Activated CD8-positive, alpha-beta memory T cell treated with anti-CD3 and anti-CD28 coated beads, Interleukin-2, amount 50 U/mL, for 1 hour (primary cell): ENCODE results near the gene HEPACAM.
A peak's percentile ranks its signal among the peaks of the same experiment; 100 is the strongest.

Source experiments
- DNase-seq: peaks from one replicate; pipeline ENCODE4 v3.0.0-alpha.2; 2020; ENCODE audit errors: extremely low read depth

Gene HEPACAM

DNA sequence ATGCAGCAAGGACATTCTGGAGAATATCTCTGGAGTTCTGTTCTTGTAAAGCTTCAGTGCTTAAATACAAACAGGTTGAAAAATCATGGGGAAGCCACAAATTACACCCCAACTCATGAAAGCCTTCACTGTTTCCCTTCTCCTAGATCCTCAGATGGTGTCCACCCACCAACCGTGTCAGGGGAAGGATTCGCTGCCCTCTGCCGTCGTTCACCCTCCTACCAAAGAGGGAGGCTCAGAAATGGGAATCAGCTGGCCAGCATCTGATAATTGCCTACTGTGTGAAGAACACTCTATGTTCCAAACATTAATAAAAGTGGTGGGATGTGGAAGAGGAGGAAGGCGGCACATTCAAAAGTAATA lies 7.4 kb upstream of the HEPACAM start:
- DNase-seq: no peak

DNA sequence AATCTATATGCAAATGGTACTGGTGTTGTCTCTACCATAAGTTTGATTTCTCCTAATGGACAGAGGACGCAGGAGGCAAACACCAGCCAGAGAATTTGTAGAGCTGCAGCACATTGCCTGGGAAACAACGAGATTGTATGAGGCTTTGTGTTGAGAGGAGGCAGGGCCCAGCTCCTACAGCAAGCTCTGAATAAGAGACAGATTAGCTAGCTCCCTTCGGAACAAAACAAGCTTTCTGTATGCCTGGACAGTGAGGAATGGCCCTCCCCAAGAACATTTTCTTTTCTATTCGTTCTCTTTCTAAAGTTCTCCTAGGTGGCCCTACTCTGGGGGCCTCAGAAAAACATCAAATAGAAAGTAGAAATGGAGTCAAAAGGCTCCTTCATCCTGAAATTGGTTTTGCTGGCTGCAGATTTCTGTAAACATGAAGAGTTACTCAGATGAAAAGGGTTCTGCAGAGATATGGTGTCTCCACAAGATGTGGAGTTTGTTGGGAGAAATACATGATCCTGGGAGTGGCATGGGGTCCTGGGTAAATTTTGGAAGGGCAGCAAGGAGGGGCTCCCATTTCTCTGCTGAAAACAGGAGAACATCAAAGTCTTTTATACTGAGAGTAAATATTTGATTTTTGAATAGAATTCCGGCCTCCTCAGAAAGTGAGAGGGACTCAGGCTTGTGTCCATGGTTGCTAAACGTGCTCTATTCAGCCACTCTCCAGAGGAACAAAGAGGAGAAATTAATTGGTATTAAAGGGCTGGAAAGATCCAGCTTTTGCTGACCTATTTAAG lies 6.8 kb upstream of the HEPACAM start:
- no peak for DNase-seq

DNA sequence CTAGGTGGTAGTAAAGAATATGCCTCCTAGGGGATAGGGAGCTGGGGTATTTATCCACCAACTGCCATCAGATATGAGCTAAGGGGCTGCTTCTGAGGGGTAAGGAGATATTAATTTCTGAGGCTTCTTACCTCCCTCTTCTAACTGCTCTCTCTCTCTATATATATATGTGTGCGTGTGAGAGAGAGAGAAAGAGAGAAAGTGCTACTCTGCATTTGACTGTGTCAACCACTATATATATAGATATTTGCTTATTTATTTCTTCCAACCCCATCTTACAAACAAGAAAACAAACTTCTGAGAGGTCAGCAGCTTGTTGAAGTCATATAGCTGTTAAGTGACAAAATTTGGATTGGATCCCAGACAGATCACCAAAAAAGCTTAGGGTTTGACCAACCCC lies 5.9 kb upstream of the HEPACAM start:
- no peak for DNase-seq

- no peak for DNase-seq
Observed at GRCh38 chr11:124938970-124939369, 3.1 kb upstream of the HEPACAM start.

DNA sequence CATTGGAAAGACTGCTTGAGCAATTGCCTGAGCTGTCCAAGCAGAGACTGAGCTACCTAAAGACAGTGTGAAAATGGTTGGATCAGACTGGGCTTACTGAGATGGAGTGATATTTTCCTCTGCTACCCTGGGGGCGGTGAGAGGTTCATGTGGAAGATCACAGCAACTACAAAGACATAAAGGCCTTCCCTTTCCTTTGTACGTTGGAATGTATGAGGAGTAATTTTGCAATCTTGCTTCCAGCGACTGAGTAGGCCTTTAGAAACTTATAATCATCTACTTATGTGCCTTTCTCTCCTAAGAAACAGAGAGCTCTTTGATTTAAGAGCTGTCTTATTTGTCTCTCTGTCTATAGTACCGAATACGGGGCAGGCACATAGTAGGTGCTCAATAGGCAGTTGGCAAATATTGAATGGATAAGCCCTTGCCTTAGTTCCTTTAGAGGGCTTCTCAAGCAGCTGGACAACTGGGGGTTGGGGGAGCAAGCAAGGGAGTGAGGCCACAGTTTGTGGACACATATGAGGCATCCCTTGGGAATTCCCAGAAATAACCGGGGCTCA lies 2.4 kb upstream of the HEPACAM start:
- DNase-seq: no peak

- DNase-seq: no peak
Observed at GRCh38 chr11:124937336-124937935, 1.6 kb upstream of the HEPACAM start.

GRCh38 chr11:124934862-124935547 lies 842 bp downstream of the HEPACAM start:
- DNase-seq: no peak

GRCh38 chr11:124930799-124931198 lies 5.0 kb downstream of the HEPACAM start:
- DNase-seq: no peak

GRCh38 chr11:124928942-124929665 lies 6.7 kb downstream of the HEPACAM start:
- no peak for DNase-seq

DNA sequence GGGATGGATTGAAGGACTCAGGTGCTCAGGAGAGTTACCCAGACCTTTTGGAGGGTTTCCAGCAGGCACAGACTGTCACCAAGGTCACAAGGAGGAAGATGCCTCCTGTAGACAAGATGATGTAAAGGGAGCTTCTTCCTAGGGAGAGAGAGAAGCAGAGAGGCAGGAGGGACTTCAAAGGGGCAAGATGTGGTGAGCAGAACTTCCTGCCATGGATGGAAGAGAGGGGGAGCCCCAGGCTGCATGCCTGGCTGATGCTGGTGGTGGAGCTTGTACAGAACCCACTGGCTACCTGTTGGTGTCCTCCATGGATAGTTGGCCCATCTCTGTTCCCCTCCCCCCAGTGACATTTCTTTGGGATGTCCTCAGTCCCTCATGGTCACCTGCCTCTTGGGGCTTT lies 12.6 kb downstream of the HEPACAM start:
- DNase-seq: no peak

GRCh38 chr11:124922831-124923230 lies 13.0 kb downstream of the HEPACAM start:
- no peak for DNase-seq

DNA sequence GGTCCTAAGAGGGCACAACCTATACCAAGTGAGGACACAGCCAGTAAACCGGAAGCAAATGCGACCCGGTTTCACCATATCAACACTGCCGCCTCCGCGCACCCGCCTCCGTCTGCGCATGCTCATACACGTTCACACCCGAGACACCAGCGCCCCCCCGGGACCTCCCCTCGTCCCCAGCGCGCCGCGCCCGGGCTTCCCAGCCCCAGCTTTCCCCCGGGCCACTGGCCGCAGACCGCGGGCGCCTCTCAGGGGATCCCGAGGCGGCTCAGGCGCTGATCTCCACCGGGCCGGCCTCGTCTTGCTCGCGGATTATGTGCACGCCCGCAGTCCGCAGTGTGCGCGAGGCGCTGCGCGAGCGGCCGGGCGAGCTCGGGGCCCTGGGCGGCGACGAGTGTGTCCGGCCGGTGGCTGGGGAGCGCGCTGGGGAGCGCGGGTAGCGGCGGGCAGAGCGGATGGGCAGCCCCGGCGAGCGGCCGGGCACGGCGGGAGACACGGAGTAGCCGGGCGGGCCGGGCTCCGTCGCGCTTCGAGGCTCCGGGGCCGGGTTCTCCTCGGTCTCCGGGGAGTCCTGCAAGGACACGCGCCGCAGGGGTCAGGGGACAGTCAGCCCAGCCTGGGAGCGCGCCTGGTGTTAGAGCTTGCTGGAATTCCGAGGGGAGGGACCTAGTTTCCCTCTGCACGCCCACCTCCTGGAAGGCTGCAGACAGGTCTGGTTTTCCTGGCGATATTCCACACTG lies 14.8 kb downstream of the HEPACAM start:
- peak; percentile 47 for DNase-seq

- no peak for DNase-seq
Observed at GRCh38 chr11:124920356-124920755, 15.5 kb downstream of the HEPACAM start.

- DNase-seq: no peak
Observed at GRCh38 chr11:124919898-124920297, 15.9 kb downstream of the HEPACAM start.

- DNase-seq: no peak
Observed at GRCh38 chr11:124918950-124919349, 16.9 kb downstream of the HEPACAM start, which contains the start of gene HEPN1. Gene HEPN1 (plus strand): TSS chr11:124919250.

GRCh38 chr11:124917115-124917637 lies 18.7 kb downstream of the HEPACAM start:
- DNase-seq: no peak

- DNase-seq: no peak
Observed at GRCh38 chr11:124916370-124916710, 19.5 kb downstream of the HEPACAM start.

DNA sequence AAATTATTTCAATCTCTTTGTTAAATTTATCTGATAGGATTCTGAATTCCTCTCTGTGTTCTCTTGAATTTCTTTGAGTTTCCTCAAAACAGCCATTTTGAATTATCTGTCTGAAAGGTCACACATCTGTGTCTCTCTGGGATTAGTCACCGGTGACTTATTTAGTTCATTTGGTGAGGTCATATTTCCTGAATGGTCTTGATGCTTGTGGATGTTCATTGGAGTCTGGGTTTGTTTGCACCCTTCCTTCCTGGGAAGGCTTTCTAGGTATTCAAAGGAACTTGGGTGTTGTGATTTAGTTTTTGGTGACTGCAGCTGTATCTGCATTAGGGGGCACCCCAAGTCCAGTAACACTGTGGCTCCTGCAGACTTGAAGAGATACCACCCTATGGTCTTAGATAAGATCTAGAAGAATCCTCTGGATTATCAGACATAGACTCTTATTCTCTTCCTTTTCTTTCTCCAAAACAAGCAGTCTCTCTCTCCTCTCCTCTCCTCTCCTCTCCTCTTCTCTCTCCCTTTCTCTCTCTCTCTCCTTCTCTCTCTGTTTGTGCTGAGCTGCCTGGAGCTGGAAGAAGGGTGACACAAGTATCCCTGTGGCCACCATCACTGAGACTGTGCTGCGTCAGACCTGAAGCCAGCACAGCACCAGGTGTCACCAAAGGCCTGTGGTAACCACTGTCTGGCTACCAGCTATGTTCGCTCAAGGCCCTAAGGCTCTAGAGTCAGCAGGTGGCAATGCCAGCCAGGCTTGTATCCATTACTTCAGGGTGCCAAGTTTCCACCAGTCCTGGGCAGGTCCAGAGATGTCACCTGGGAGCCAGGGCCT lies 20.1 kb downstream of the HEPACAM start:
- no peak for DNase-seq

DNA sequence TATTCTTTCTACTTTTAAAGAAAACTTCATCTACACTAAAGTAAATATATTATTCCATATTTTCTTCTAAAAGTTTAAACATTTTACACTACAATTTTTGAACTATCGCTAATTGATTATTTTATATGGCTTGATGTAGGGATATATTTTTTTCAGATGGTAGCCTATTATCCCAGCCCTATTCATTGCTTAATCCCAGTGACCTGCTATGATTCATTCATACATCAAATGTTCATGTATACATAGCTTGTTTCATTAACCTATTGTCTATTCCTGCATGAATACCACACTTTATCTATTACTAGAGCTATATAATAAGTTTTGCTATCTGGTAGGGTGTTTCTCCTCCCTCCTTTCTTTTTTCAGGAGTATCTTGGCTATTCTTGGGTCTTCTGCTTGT lies 33.2 kb downstream of the HEPACAM start:
- no peak for DNase-seq

- DNase-seq: no peak
Observed at GRCh38 chr11:124900464-124900863, 35.4 kb downstream of the HEPACAM start.
